OCI-LY3 (cell line): Measurements from ENCODE around the gene TMEM201.

Source experiments
- EZH2phosphoT487 ChIP-seq: fragments of 200-600 bp; shearing (Covaris generic); IDR thresholded peaks from 2 replicates; pipeline ENCODE4 v1.6.1; 2018; ENCODE audit warnings: antibody characterized with exemption, mixed run types, low read depth
- TF ChIP-seq, protein P1 (sequence below): fragments of 200-600, 300-600 bp; sonication (generic); IDR thresholded peaks from 2 replicates; pipeline ENCODE4 v1.5.1; 2014; ENCODE audit warnings: antibody characterized with exemption, low read length, low read depth

DNA sequence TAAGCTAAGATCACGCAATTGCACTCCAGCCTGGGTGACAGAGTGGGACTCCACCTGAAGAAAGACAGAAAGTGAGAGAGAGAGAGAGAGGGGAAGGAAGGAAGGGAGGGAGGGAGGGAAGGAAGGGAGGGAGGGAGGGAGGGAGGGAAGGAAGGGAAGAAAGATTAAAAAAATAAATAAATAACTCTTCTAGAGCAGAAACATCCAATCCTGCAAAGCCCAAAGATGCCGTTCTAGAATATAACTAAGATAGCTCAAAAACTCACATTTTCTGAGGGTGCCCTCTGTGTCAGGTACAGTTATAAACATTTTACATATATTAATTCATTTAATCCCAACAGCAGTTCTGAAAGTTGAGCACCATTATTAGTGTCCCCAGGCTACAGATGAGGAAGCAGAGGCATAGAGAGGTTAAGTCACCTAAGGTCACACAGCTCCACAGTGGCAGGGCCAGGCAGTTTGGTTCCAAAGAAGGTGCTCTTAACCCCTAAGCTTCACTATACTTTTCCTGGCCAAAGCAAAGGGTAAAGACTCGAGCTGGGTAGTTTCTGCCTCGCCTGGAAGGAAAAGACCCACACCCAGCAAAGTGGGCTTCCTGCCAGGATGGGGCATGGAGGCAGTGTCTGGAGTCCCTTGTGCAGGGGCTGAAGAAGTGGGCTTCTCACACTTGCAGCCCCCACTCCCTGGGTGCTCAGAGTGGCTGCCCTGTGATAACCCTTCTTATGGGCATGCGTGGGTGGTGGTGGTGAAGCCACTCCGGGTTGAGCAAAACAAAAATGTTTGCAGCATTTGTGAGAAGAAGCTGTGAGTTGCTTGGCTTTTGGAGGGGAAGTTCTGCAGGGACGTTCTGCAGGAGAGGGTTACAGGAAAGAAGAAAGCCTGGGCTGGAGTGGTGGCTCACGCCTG lies 54.9 kb downstream of the TMEM201 start:
- TF ChIP-seq, protein P1, sequence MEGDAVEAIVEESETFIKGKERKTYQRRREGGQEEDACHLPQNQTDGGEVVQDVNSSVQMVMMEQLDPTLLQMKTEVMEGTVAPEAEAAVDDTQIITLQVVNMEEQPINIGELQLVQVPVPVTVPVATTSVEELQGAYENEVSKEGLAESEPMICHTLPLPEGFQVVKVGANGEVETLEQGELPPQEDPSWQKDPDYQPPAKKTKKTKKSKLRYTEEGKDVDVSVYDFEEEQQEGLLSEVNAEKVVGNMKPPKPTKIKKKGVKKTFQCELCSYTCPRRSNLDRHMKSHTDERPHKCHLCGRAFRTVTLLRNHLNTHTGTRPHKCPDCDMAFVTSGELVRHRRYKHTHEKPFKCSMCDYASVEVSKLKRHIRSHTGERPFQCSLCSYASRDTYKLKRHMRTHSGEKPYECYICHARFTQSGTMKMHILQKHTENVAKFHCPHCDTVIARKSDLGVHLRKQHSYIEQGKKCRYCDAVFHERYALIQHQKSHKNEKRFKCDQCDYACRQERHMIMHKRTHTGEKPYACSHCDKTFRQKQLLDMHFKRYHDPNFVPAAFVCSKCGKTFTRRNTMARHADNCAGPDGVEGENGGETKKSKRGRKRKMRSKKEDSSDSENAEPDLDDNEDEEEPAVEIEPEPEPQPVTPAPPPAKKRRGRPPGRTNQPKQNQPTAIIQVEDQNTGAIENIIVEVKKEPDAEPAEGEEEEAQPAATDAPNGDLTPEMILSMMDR = no peak
- no peak for TF ChIP-seq EZH2phosphoT487
